CD4-positive, alpha-beta memory T cell (primary cell): ENCODE measurements around the gene GALNS. TPM values are rescaled to one million over a fixed set of nuclear protein-coding genes. Genes with fewer than 3 reads are reported as not detected.
A peak's percentile ranks its signal among the peaks of the same experiment; 100 is the strongest.
"Not testable (repeated sequence)": the region's sequence is repeated elsewhere in the genome, so short reads cannot be mapped to it uniquely, and the experiment has no call there.

Source experiments
- CTCF ChIA-PET: fragments of 350-600 bp; sonication (Branson Sonifier 250); formaldehyde crosslinking; loops from one replicate; lab custom pipeline; 2021; ENCODE audit warnings: inconsistent platforms; ENCODE audit not compliant: partially characterized antibody; lab: Charles Lee
- POLR2A ChIA-PET: fragments of 350-600 bp; sonication (Branson Sonifier 250); formaldehyde crosslinking; loops from one replicate; lab custom pipeline; 2021; ENCODE audit not compliant: partially characterized antibody; lab: Charles Lee
- DNase-seq, 5 donors: peaks; one replicate each; pipeline versions ENCODE4 v3.0.0 to v3.0.0-alpha.2; 2020 to 2022; ENCODE audit warnings: mixed read lengths in 1 of 5
- H3K27ac ChIP-seq: one replicate; pipeline ENCODE4 v1.7.0; 2013; ENCODE audit warnings: low read depth, low read length
- H3K27me3 ChIP-seq: 2 replicates; pipeline ENCODE4 v1.7.0; 2013; ENCODE audit warnings: mild to moderate bottlenecking, low read length, moderate library complexity; ENCODE audit not compliant: insufficient read depth
- H3K36me3 ChIP-seq: 2 replicates; pipeline ENCODE4 v1.7.0; 2013; ENCODE audit warnings: mild to moderate bottlenecking, low read length, moderate library complexity; ENCODE audit not compliant: insufficient read depth
- H3K4me1 ChIP-seq: 2 replicates; pipeline ENCODE4 v1.7.0; 2013; ENCODE audit warnings: mild to moderate bottlenecking, low read length, moderate library complexity; ENCODE audit not compliant: insufficient read depth
- H3K4me3 ChIP-seq, 2 donors: one replicate each; pipeline ENCODE4 v1.7.0; 2013; ENCODE audit warnings: low read length in 2 of 2, mild to moderate bottlenecking in 1 of 2
- H3K9me3 ChIP-seq, 2 donors: one replicate each; pipeline ENCODE4 v1.7.0; 2013; ENCODE audit warnings: low read length in 2 of 2, control low read depth in 1 of 2; ENCODE audit not compliant: control insufficient read depth in 1 of 2
- H3K27ac Mint-ChIP-seq, 7 donors: one replicate each; pipeline ENCODE4 v1.8.0; 2020 to 2021; ENCODE audit warnings: mixed read lengths in 7 of 7, mild to moderate bottlenecking in 6 of 7, inconsistent platforms in 3 of 7, moderate library complexity in 3 of 7
- H3K27me3 Mint-ChIP-seq, 2 donors: one replicate each; pipeline ENCODE4 v1.8.0; 2020 to 2021; ENCODE audit warnings: mixed read lengths in 2 of 2
- H3K36me3 Mint-ChIP-seq, 2 donors: one replicate each; pipeline ENCODE4 v1.8.0; 2020 to 2021; ENCODE audit warnings: mixed read lengths in 2 of 2, inconsistent platforms in 1 of 2, mild to moderate bottlenecking in 1 of 2
- H3K4me1 Mint-ChIP-seq, 4 donors: one replicate each; pipeline ENCODE4 v1.8.0; 2020 to 2021; ENCODE audit warnings: mixed read lengths in 4 of 4, mild to moderate bottlenecking in 1 of 4
- H3K4me3 Mint-ChIP-seq, 8 donors: one replicate each; pipeline ENCODE4 v1.8.0; 2020 to 2021; ENCODE audit warnings: mixed read lengths in 8 of 8, mild to moderate bottlenecking in 7 of 8, moderate library complexity in 6 of 8, inconsistent platforms in 3 of 8
- H3K9me3 Mint-ChIP-seq, 8 donors: one replicate each; pipeline ENCODE4 v1.8.0; 2020 to 2021; ENCODE audit warnings: mixed read lengths in 8 of 8, mild to moderate bottlenecking in 5 of 8, inconsistent platforms in 3 of 8, moderate library complexity in 1 of 8
- intact Hi-C: fragments of 100-400 bp; cut with micrococcal nuclease; formaldehyde crosslinking; loops from one replicate; pipeline ENCODE4 v1.15.1; 2023
- polyA plus RNA-seq, 2 donors: library from polyadenylated mRNA; unstranded; fragments of 300-500 nt; fragmentation: Illumina TruSeq; gene quantifications; one replicate each; pipeline ENCODE4 v1.2.3, GENCODE V29; 2021
- total RNA-seq, 2 experiments: library from RNA; stranded (reverse); gene quantifications; one replicate each; pipeline ENCODE4 v1.2.3, GENCODE V29; 2021

The GALNS gene
- total and polyA plus RNA-seq, 4 experiments from 2014 or later, result 5.6 to 65.7 (median 33.7) TPM

DNA sequence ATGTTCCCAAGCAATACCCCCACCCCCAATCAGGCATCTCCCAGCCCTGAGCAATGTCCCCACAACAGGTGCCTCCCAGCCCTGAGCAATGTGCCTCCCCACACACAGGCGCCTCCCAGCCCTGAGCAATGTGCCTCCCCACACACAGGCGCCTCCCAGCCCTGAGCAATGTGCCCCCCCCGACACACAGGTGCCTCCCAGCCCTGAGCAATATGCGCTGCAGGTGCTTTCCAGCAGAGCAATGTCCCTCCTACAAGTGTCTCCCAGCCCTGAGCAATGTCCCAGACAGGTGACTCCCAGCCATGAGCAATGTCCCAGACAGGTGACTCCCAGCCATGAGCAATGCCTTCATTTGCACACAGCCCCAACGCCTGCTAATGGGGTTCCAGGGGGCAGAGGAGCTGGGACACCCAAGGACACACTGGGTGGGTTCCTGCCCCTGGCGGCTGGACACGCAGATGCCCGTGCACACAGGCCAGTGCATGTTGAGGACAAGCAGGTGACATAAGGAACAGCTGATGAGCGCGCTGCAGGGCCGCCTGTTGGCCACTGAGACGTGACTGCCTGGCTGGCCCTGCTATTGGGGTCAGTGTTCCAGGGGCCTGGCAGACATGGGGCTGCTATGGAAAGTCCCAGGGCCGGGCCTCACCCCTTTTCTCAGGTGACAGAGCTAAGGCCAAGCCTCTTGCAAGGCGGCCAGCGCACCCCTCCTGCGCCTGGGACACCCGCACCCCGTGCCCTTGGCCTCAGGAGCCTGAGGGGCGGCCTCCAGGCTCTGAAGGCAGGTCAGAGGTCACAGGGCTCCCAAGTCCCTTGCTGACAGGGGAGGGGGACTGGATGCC, 36.6 kb upstream of the GALNS start:
- Mint-ChIP-seq H3K9me3 (no peaks in the 10 kb centered on the region), H3K4me1 (no peaks in the 10 kb centered on the region), H3K27me3 (no peaks in the 10 kb centered on the region), H3K27ac (no peak overlapping the region), H3K36me3 (no peaks in the 10 kb centered on the region), H3K4me3 (no peak overlapping the region)
- H3K9me3 ChIP-seq, result no peaks in the 10 kb centered on the region
- intact Hi-C loops, result no loop called here
- DNase-seq, result no peak
- no peaks in the 10 kb centered on the region for H3K4me1 ChIP-seq
- no peaks in the 10 kb centered on the region for H3K36me3 ChIP-seq
- CTCF ChIA-PET, result no interaction called here
- POLR2A ChIA-PET, result no interaction called here
- no peak overlapping the region for H3K27ac ChIP-seq
- H3K27me3 ChIP-seq, result no peaks in the 10 kb centered on the region
- no peak overlapping the region for H3K4me3 ChIP-seq

DNA sequence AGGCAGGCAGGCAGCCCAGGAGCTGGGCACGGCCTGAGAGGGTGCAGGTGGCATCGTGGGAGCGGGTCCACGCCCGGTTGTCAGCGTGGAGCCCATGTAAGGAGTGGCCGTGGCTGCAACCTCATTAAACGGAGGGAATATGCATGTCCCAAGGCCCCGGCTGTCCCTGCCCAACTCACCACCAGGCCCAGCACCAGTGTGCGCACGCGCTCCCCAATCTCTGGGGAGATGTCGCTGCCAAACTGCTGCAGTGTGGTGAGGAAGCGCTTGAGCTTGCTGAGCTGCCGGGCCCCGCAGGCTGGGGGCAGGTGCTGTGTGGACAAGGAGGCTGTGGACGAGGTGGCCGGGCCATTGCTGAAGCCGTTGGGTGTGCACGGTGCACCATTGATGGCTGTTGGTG, 35.3 kb upstream of the GALNS start:
- Histone ChIP-seq H3K36me3 (no peaks in the 10 kb centered on the region), H3K27ac (no peak overlapping the region), H3K27me3 (no peaks in the 10 kb centered on the region), H3K4me1 (no peaks in the 10 kb centered on the region), H3K4me3 (no peak overlapping the region), H3K9me3 (no peaks in the 10 kb centered on the region)
- DNase-seq, result no peak
- H3K4me3 Mint-ChIP-seq, result no peak overlapping the region
- no peaks in the 10 kb centered on the region for H3K36me3 Mint-ChIP-seq
- H3K27me3 Mint-ChIP-seq, result no peaks in the 10 kb centered on the region
- H3K27ac Mint-ChIP-seq, result peak overlapping the region in 2 of 7 donors; percentile 62 to 85
- ChIA-PET CTCF (no interaction called here), POLR2A (no interaction called here)
- H3K9me3 Mint-ChIP-seq, result no peaks in the 10 kb centered on the region
- no peaks in the 10 kb centered on the region for H3K4me1 Mint-ChIP-seq
- intact Hi-C loops, result no loop called here

DNA sequence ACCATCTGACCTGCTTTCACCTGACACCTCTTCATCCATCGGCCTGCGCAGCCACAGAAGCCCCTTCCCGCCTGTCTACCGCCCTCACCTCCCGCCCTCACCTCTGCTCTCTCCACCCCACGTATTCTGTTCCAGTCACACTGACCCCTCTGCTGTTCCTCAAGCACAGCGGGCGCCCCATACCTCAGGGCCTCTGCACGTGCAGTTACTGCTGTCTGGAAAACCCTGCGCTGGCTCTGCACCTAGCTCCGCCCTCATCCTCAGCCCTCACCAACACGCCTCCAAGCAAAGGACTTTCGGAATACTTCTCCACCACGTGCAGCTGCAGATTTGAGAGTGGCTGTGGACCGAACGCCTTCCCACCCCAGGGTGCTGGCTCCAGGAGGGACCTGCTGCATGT, 34.3 kb upstream of the GALNS start:
- Mint-ChIP-seq H3K4me3 (no peak overlapping the region), H3K36me3 (no peaks in the 10 kb centered on the region), H3K4me1 (no peaks in the 10 kb centered on the region), H3K27me3 (no peaks in the 10 kb centered on the region), H3K27ac (no peak overlapping the region), H3K9me3 (no peaks in the 10 kb centered on the region)
- Histone ChIP-seq H3K9me3 (no peaks in the 10 kb centered on the region), H3K27me3 (no peaks in the 10 kb centered on the region), H3K36me3 (no peaks in the 10 kb centered on the region), H3K4me1 (no peaks in the 10 kb centered on the region), H3K27ac (no peak overlapping the region), H3K4me3 (no peak overlapping the region)
- intact Hi-C loops, result no loop called here
- no peak for DNase-seq
- ChIA-PET CTCF (no interaction called here), POLR2A (no interaction called here)

DNA sequence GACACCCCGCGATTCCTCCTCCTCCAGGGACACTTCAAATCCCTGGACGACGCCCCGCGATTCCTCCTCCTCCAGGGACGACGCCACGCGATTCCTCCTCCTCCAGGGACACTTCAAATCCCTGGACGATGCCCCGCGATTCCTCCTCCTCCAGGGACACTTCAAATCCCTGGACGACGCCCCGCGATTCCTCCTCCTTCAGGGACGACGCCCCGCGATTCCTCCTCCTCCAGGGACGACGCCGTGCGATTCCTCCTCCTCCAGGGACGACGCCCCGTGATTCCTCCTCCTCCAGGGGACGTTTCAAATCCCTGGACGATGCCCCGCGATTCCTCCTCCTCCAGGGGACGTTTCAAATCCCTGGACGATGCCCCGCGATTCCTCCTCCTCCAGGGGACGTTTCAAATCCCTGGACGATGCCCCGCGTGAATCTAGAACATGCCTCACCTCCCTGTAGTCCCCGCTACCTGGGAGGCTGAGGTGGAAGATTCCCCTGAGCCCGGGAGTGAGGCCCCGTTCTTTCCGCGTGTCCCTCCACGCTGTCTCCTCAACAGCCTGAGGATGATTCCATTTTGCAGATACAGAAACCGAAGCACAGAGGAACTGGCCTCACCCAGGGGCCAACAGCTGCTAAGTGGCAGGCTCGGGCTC, 33.1 kb upstream of the GALNS start:
- H3K27ac Mint-ChIP-seq, H3K9me3 Mint-ChIP-seq, H3K4me1 Mint-ChIP-seq, intact Hi-C loops, DNase-seq, H3K27ac ChIP-seq, H3K9me3 ChIP-seq, H3K36me3 ChIP-seq, H3K4me3 Mint-ChIP-seq, H3K27me3 ChIP-seq, H3K27me3 Mint-ChIP-seq, CTCF ChIA-PET, H3K4me3 ChIP-seq, POLR2A ChIA-PET, H3K36me3 Mint-ChIP-seq, H3K4me1 ChIP-seq: not testable (repeated sequence)

DNA sequence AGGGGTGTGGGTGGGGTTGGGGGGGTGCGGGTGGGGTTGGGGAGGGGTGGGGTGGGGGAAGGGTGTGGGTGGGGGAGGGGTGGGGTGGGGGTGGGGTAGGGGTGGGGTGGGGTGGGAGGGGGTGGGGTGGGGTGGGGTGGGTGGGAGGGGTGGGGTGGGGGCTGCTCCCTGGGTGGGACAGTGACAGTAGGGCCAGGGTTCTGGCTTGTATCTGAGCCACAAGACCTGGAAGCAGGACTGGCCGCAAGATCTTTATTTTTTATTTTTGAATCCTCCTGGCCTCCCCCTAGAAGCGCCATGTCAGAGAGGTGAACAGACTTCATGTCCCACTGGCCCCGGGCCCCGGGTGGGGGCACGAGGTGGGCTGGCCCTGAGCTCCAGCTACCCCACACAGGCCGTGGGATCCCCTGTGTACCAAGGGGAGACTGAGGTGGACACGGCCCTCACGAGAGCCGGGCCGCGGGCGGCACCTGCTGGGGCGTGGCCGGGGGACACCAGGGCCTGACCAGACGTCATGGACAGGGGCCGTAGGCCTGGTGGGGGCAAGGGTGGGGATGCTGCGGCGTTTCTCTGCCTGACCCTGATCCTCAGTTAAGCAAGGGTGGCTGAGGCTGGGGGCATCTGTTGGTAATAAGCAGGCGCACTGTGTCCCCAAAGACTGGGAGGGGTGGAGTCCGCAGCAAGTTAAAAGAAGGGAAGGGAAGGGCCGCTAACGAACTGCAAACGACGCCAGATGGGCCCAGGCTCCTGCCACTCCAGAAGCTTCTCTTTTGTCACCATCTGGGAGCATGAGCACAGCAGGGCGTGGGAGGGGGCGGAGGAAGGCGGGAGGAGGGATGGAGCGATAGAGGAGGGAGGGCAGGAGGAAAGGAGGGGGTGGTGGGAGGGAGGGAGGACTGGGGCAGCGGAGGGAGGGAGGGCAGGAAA, 32.0 kb upstream of the GALNS start:
- ChIA-PET POLR2A (no interaction called here), CTCF (no interaction called here)
- H3K36me3 Mint-ChIP-seq, result no peaks in the 10 kb centered on the region
- Histone ChIP-seq H3K4me3 (no peak overlapping the region), H3K27ac (no peak overlapping the region), H3K9me3 (no peaks in the 10 kb centered on the region), H3K4me1 (no peaks in the 10 kb centered on the region), H3K27me3 (no peaks in the 10 kb centered on the region), H3K36me3 (no peaks in the 10 kb centered on the region)
- H3K27ac Mint-ChIP-seq, result no peak overlapping the region
- no peaks in the 10 kb centered on the region for H3K9me3 Mint-ChIP-seq
- H3K27me3 Mint-ChIP-seq, result no peaks in the 10 kb centered on the region
- intact Hi-C loops, result no loop called here
- H3K4me1 Mint-ChIP-seq, result no peaks in the 10 kb centered on the region
- DNase-seq, result no peak
- no peak overlapping the region for H3K4me3 Mint-ChIP-seq

DNA sequence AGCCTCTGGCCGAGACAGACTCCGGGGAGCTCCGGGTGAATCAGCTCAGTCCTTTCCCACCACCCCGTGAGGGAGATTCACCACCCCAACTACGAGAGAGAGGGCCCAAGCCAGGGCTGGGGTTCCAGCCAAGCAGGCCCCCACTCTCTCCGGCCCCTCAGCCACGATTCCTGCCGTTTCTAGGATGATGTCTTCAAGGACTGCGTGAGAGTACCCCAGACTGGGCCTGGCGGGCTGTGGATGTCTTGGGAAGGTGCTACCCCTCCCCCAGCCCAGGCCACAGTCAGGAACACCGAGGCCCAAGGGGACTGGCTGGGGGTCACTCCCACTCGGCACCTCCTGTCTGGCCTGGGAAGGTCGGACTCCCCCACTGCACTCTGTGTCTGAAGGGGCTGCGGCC, 31.3 kb upstream of the GALNS start:
- no peaks in the 10 kb centered on the region for H3K4me1 Mint-ChIP-seq
- H3K27ac Mint-ChIP-seq, result no peak overlapping the region
- H3K27me3 Mint-ChIP-seq, result no peaks in the 10 kb centered on the region
- H3K27me3 ChIP-seq, result no peaks in the 10 kb centered on the region
- no peak overlapping the region for H3K27ac ChIP-seq
- no peak overlapping the region for H3K4me3 Mint-ChIP-seq
- no peaks in the 10 kb centered on the region for H3K36me3 ChIP-seq
- no peaks in the 10 kb centered on the region for H3K36me3 Mint-ChIP-seq
- intact Hi-C loops, result no loop called here
- ChIA-PET CTCF (no interaction called here), POLR2A (no interaction called here)
- H3K9me3 Mint-ChIP-seq, result no peaks in the 10 kb centered on the region
- H3K4me3 ChIP-seq, result no peak overlapping the region
- H3K9me3 ChIP-seq, result no peaks in the 10 kb centered on the region
- no peak for DNase-seq
- H3K4me1 ChIP-seq, result no peaks in the 10 kb centered on the region

DNA sequence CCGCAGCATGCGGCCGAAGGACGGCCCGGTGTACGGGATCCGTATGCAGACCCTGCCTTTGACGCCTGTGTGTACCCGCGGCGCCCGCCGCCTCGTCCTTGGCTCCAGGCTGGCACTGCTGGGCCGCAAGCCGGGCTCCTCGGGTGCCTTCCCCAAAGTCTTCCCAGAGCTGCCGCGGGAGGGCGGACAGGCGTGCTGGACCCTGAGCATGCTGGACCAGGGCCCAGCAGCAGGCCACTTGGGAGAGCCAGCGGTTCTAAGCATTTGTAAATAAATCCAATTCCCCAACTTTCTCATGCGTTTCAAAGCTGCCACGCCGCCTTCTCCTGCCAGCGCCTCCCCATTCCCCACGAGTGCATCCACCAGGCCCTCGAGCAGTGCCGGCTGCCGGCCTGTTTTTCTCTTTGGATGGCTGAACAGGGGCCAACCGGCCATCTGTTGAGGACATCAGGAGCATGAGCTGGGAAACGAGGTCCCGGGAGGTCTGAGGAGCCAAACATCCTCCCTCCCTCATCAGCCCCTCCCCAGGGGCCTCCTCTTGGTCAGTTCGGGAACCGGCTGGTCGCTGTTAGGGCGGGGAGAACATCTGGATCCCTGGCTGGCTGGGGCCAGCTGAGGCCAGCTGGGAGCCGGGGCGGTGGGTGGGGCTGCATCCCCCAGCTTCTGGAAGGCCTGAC, 30.2 kb upstream of the GALNS start:
- POLR2A ChIA-PET, result no interaction called here

More for the DNA sequence above, 30.2 kb upstream of the GALNS start:
- no peak overlapping the region for H3K4me3 ChIP-seq
- Mint-ChIP-seq H3K4me3 (no peak overlapping the region), H3K9me3 (peaks cover 0 to 1% (median 0%) of the 10 kb centered on the region in 8 donors), H3K27me3 (no peaks in the 10 kb centered on the region), H3K27ac (no peak overlapping the region), H3K4me1 (peaks cover 2 to 6% (median 4%) of the 10 kb centered on the region in 4 donors), H3K36me3 (no peaks in the 10 kb centered on the region)
- intact Hi-C loops, result no loop called here
- no peaks in the 10 kb centered on the region for H3K36me3 ChIP-seq
- H3K9me3 ChIP-seq, result no peaks in the 10 kb centered on the region
- no peak for DNase-seq
- no peaks in the 10 kb centered on the region for H3K27me3 ChIP-seq
- CTCF ChIA-PET, result no interaction called here
- no peaks in the 10 kb centered on the region for H3K4me1 ChIP-seq
- H3K27ac ChIP-seq, result no peak overlapping the region
